Endothelial cell of umbilical vein (primary cell): Measurements from ENCODE around the gene ATP1B3. TPM values are rescaled to one million over a fixed set of nuclear protein-coding genes. Genes with fewer than 3 reads are reported as not detected.

Experiments used
- BruUV-seq: library from RNA; stranded (reverse); fragments of 400-500 nt; replicated peaks from 2 replicates; lab custom pipeline; 2021; lab: Mats Ljungman, UMichigan
- CTCF ChIA-PET: fragments of 300-600, 350-600 bp; sonication (Branson Sonifier 250); formaldehyde crosslinking; loops from one replicate; lab custom pipeline; 2021; ENCODE audit warnings: antibody characterized with exemption, inconsistent platforms; lab: Charles Lee
- POLR2A ChIA-PET: fragments of 300-600, 350-600 bp; sonication (Branson Sonifier 250); formaldehyde crosslinking; loops from one replicate; lab custom pipeline; 2021; ENCODE audit warnings: antibody characterized with exemption, inconsistent platforms; lab: Charles Lee
- DNase-seq: peaks from one replicate; pipeline ENCODE4 v3.0.0-alpha.2; 2011; ENCODE audit warnings: low read depth, low spot score
- FAIRE-seq: peaks from 2 replicates; lab custom pipeline; 2011; peaks lifted over from hg19 to GRCh38; lab: Jason Lieb, UNC
- H2AFZ ChIP-seq: 2 replicates; pipeline ENCODE4 v1.6.0; 2012; ENCODE audit warnings: low read depth, low read length, control low read depth, inconsistent platforms
- H3K27ac ChIP-seq: 2 replicates; pipeline ENCODE4 v1.5.1; 2011; ENCODE audit warnings: low read depth, mild to moderate bottlenecking, control low read depth, low read length, moderate library complexity; ENCODE audit not compliant: insufficient read depth
- H3K27me3 ChIP-seq, 2 experiments: 2 replicates each; pipeline versions ENCODE4 v1.6.0 to v1.6.1; 2011; ENCODE audit warnings: low read length in 2 of 2, mixed read lengths in 1 of 2; ENCODE audit not compliant: control insufficient read depth in 2 of 2, insufficient read depth in 2 of 2
- H3K36me3 ChIP-seq, 2 experiments: 2 replicates in 1 of 2; 3 replicates in 1 of 2; pipeline ENCODE4 v1.5.1; 2011; ENCODE audit warnings: low read length in 2 of 2, mild to moderate bottlenecking in 1 of 2, moderate library complexity in 1 of 2; ENCODE audit not compliant: control insufficient read depth in 2 of 2, insufficient read depth in 2 of 2; ENCODE audit errors: extremely low read depth in 1 of 2
- H3K4me1 ChIP-seq: 3 replicates; pipeline ENCODE4 v1.5.1; 2011; ENCODE audit warnings: mild to moderate bottlenecking, low read length; ENCODE audit not compliant: control insufficient read depth, insufficient read depth; ENCODE audit errors: extremely low read depth
- H3K4me2 ChIP-seq: 2 replicates; pipeline ENCODE4 v1.6.1; 2011; ENCODE audit warnings: low read length, control low read depth, mixed read lengths; ENCODE audit not compliant: insufficient read depth
- H3K4me3 ChIP-seq, 3 experiments: fragments of 200-600 bp in 1 of 3; sonication (generic), shearing (Covaris generic) in 1 of 3; replicated peaks in 1 of 3; 2 replicates each; pipeline ENCODE4 v1.5.1; 2011 to 2016; ENCODE audit warnings: control low read depth in 3 of 3, low read length in 3 of 3, mild to moderate bottlenecking in 2 of 3, inconsistent platforms in 1 of 3, low read depth in 1 of 3, moderate library complexity in 1 of 3; ENCODE audit not compliant: insufficient read depth in 1 of 3
- H3K79me2 ChIP-seq: 2 replicates; pipeline ENCODE4 v1.6.0; 2012; ENCODE audit warnings: low read length, inconsistent platforms; ENCODE audit not compliant: control insufficient read depth, insufficient read depth
- H3K9ac ChIP-seq: replicated peaks from 2 replicates; pipeline ENCODE3; 2011; ENCODE audit warnings: low read length, control low read depth; ENCODE audit not compliant: insufficient read depth; ENCODE audit errors: extremely low read depth
- H3K9me1 ChIP-seq: replicated peaks from 3 replicates; pipeline ENCODE4 v1.6.0; 2011; ENCODE audit warnings: mild to moderate bottlenecking, low read length; ENCODE audit not compliant: control insufficient read depth, insufficient read depth; ENCODE audit errors: extremely low read depth
- H3K9me3 ChIP-seq: replicated peaks from 2 replicates; pipeline ENCODE4 v1.5.1; 2012; ENCODE audit warnings: low read length, inconsistent platforms; ENCODE audit not compliant: control insufficient read depth, insufficient read depth
- H4K20me1 ChIP-seq: replicated peaks from 2 replicates; pipeline ENCODE3; 2011; ENCODE audit warnings: mild to moderate bottlenecking, low read length; ENCODE audit not compliant: control insufficient read depth, insufficient read depth; ENCODE audit errors: extremely low read depth
- CTCF ChIP-seq, 2 donors: IDR thresholded peaks; 1 replicate in 1 of 2; 2 replicates in 1 of 2; pipeline ENCODE4 v1.5.1; 2011; ENCODE audit warnings: low read length in 2 of 2, mild to moderate bottlenecking in 2 of 2, moderate library complexity in 2 of 2, control low read depth in 1 of 2, inconsistent platforms in 1 of 2, low read depth in 1 of 2; ENCODE audit not compliant: insufficient read depth in 1 of 2; ENCODE audit errors: extremely low read depth in 1 of 2
- EZH2 ChIP-seq: IDR thresholded peaks from 2 replicates; pipeline ENCODE4 v1.6.1; 2012; ENCODE audit warnings: borderline replicate concordance, low read depth, mild to moderate bottlenecking, moderate library complexity, low read length, inconsistent platforms; ENCODE audit not compliant: severe bottlenecking
- FOS ChIP-seq: IDR thresholded peaks from 2 replicates; pipeline ENCODE4 v1.6.1; 2011; ENCODE audit warnings: mild to moderate bottlenecking, low read length, moderate library complexity, borderline replicate concordance; ENCODE audit not compliant: insufficient read depth
- GATA2 ChIP-seq: IDR thresholded peaks from 2 replicates; pipeline ENCODE4 v1.7.0; 2011; ENCODE audit warnings: low read depth, mild to moderate bottlenecking, moderate library complexity, mixed read lengths, low read length; ENCODE audit not compliant: insufficient read length, insufficient read depth
- JUN ChIP-seq: IDR thresholded peaks from 2 replicates; pipeline ENCODE4 v1.6.1; 2011; ENCODE audit warnings: borderline replicate concordance, low read depth; ENCODE audit not compliant: insufficient read length, insufficient read depth
- MAX ChIP-seq: IDR thresholded peaks from 2 replicates; pipeline ENCODE4 v1.6.1; 2011; ENCODE audit not compliant: insufficient read depth, insufficient read length
- MYC ChIP-seq: IDR thresholded peaks from one replicate; pipeline ENCODE4 v1.6.1; 2011; ENCODE audit warnings: mild to moderate bottlenecking, low read depth, low read length
- POLR2A ChIP-seq: IDR thresholded peaks from 2 replicates; pipeline ENCODE4 v1.6.1; 2012; ENCODE audit warnings: low read depth, mild to moderate bottlenecking, control low read depth, low read length
- POLR2AphosphoS5 ChIP-seq: IDR thresholded peaks from 2 replicates; pipeline ENCODE4 v1.6.1; 2012; ENCODE audit warnings: low read depth, mild to moderate bottlenecking, control low read depth, low read length, moderate library complexity; ENCODE audit not compliant: insufficient read depth
- dilution Hi-C: fragments of 300-500 bp; cut with MboI; formaldehyde crosslinking; loops from one replicate; pipeline ENCODE4 v1.15.0; 2019; ENCODE audit warnings: low sequenced_read_pairs; ENCODE audit not compliant: extremely low pct_ligation_motif_present
- intact Hi-C: fragments of 100-400 bp; cut with micrococcal nuclease; formaldehyde crosslinking; loops from one replicate; pipeline ENCODE4 v1.10.0; 2022
- polyA plus RNA-seq, 4 experiments: library from polyadenylated mRNA; depleted of rRNA in 3 of 4; stranded (reverse) in 3 of 4; unstranded in 1 of 4; fragments of >200 nt; gene quantifications; 2 replicates each; pipeline versions ENCODE4 v1.2.1 to v1.2.3, GENCODE V29; 2011 to 2012; ENCODE audit warnings: missing spikeins in 1 of 4
- total RNA-seq: library from RNA; stranded (reverse); gene quantifications from 2 replicates; pipeline ENCODE4 v1.2.3, GENCODE V29; 2021

The ATP1B3 gene
- total and polyA plus RNA-seq, 2 donors (not counting 3 experiments of a cell fraction or from before 2014, with no cell fraction given) = 227 to 279 TPM

- CTCF ChIA-PET = interaction anchor here (1.1 to 1.2 kb wide), 2 partner anchors 9 to 330 kb away, joined by 3 to 4 read pairs; no protein-coding TSS in a partner anchor
- FAIRE-seq = no peak
Measured at GRCh38 chr3:141949972-141950371, 73.5 kb downstream of the ATP1B3 start.

More at GRCh38 chr3:141949972-141950371, 73.5 kb downstream of the ATP1B3 start:
- DNase-seq = no peak
- H3K36me3 ChIP-seq = no peaks in the 10 kb centered on the region
- dilution Hi-C loops (no loop called here), intact Hi-C loops (no loop called here)
- TF ChIP-seq EZH2 (no peak), CTCF (IDR thresholded peaks at IDR 0.05; ENCODE audit: extremely low read depth in 1 of 2, insufficient read depth in 1 of 2, low read depth in 1 of 2, low read length in 2 of 2) (no peak), POLR2A (no peak), MYC (no peak), MAX (no peak), JUN (no peak), FOS (no peak), POLR2AphosphoS5 (no peak), GATA2 (no peak)
- no peak overlapping the region for H3K4me2 ChIP-seq
- H3K27me3 ChIP-seq = peaks cover 7 to 15% of the 10 kb centered on the region in 2 experiments
- POLR2A ChIA-PET = no interaction called here
- H2AFZ ChIP-seq = no peak overlapping the region
- H3K4me1 ChIP-seq = no peaks in the 10 kb centered on the region
- H4K20me1 ChIP-seq = no peaks in the 10 kb centered on the region
- H3K4me3 ChIP-seq = no peak overlapping the region
- no TSS peak for BruUV-seq
- no peak overlapping the region for H3K9ac ChIP-seq
- no peaks in the 10 kb centered on the region for H3K9me1 ChIP-seq
- no peak overlapping the region for H3K27ac ChIP-seq
- H3K79me2 ChIP-seq = no peaks in the 10 kb centered on the region
- no peaks in the 10 kb centered on the region for H3K9me3 ChIP-seq
